Activated CD8-positive, alpha-beta T cell treated with anti-CD3 and anti-CD28 coated beads for 36 hours (primary cell): Measurements from ENCODE around the gene LCP2. TPM values are rescaled to one million over a fixed set of nuclear protein-coding genes. Genes with fewer than 3 reads are reported as not detected.

ENCODE experiments used
- ATAC-seq: fragments of 200-7000 bp; cut with Tn5 transposase; one replicate; pipeline ENCODE4 v1.10.0; 2021; ENCODE audit warnings: mild to moderate bottlenecking, moderate library complexity
- CTCF ChIA-PET: fragments of 350-600 bp; sonication (Branson Sonifier 250); formaldehyde crosslinking; loops from one replicate; lab custom pipeline; 2021; ENCODE audit warnings: antibody characterized with exemption; lab: Charles Lee
- POLR2A ChIA-PET: fragments of 350-600 bp; sonication (Branson Sonifier 250); formaldehyde crosslinking; loops from one replicate; lab custom pipeline; 2021; ENCODE audit warnings: antibody characterized with exemption; lab: Charles Lee
- DNase-seq: peaks from one replicate; pipeline ENCODE4 v3.0.0-alpha.2; 2020
- H3K27ac Mint-ChIP-seq: one replicate; pipeline ENCODE4 v1.8.0; 2021; ENCODE audit warnings: mild to moderate bottlenecking, mixed read lengths
- H3K27me3 Mint-ChIP-seq: one replicate; pipeline ENCODE4 v1.8.0; 2021; ENCODE audit warnings: mixed read lengths
- H3K36me3 Mint-ChIP-seq: one replicate; pipeline ENCODE4 v1.8.0; 2021; ENCODE audit warnings: low read depth, mixed read lengths
- H3K4me1 Mint-ChIP-seq: one replicate; pipeline ENCODE4 v1.8.0; 2021; ENCODE audit warnings: low read depth, mixed read lengths
- H3K4me3 Mint-ChIP-seq: one replicate; pipeline ENCODE4 v1.8.0; 2021; ENCODE audit warnings: mild to moderate bottlenecking, moderate library complexity, mixed read lengths
- H3K9me3 Mint-ChIP-seq: one replicate; pipeline ENCODE4 v1.8.0; 2021; ENCODE audit warnings: mixed read lengths
- intact Hi-C: fragments of 100-400 bp; cut with micrococcal nuclease; formaldehyde crosslinking; loops from one replicate; pipeline ENCODE4 v1.10.0; 2022
- total RNA-seq, 2 experiments: library from RNA; stranded (reverse); gene quantifications; one replicate each; pipeline ENCODE4 v1.2.3, GENCODE V29; 2021
- TF ChIP-seq, protein P1 (sequence below): fragments of 200-600 bp; IDR thresholded peaks from one replicate; pipeline ENCODE4 v1.8.0; 2022; ENCODE audit warnings: antibody characterized with exemption, mild to moderate bottlenecking

LCP2 gene
- total RNA-seq, 2 experiments from 2014 or later: 243 to 259 TPM

DNA sequence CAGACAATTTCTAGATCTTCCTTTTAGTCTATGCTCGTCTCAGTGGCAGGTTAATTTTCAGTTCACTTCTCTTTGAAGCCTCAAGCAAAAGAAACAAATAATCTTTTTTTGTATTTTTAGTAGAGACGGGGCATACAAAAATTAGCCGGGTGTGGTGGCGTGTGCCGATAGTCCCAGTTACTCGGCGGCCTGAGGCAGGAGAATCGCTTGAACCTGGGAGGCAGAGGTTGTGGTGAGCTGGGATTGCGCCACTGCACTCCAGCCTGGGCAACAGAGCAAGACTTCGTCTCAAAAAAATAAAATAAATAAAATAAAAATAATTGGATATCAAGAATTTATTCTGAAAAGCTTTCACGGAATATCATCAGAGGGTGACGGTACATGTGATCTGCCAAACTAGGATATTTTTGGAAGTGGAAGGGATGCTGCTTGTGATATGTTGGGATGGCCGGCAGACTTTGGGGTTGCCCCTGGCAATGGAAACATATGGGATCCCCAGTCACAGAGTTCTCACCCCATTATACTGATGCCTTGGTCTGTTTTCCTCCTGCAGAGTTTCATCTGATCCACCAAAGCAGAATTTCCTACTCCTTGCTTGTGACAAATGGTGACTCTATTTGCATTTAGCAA is 7.6 kb upstream of the LCP2 start:
- DNase-seq (no peak), ATAC-seq (no peak)
- intact Hi-C loops: no loop called here
- ChIA-PET CTCF (interaction anchor here (1.0 to 19.3 kb wide), 6 partner anchors 8 to 34 kb away, joined by 3 to 204 read pairs (median 10); partner anchors contain the start of gene LCP2), POLR2A (interaction anchor here (1.7 to 21.9 kb wide), 6 partner anchors 8 to 27 kb away, joined by 4 to 470 read pairs (median 8); no protein-coding TSS in a partner anchor)
- Mint-ChIP-seq H3K27me3 (no peaks in the 10 kb centered on the region), H3K4me3 (no peak overlapping the region), H3K36me3 (peaks cover 4% of the 10 kb centered on the region), H3K9me3 (no peaks in the 10 kb centered on the region), H3K27ac (no peak overlapping the region), H3K4me1 (peaks cover 82% of the 10 kb centered on the region)
- TF ChIP-seq, protein P1, sequence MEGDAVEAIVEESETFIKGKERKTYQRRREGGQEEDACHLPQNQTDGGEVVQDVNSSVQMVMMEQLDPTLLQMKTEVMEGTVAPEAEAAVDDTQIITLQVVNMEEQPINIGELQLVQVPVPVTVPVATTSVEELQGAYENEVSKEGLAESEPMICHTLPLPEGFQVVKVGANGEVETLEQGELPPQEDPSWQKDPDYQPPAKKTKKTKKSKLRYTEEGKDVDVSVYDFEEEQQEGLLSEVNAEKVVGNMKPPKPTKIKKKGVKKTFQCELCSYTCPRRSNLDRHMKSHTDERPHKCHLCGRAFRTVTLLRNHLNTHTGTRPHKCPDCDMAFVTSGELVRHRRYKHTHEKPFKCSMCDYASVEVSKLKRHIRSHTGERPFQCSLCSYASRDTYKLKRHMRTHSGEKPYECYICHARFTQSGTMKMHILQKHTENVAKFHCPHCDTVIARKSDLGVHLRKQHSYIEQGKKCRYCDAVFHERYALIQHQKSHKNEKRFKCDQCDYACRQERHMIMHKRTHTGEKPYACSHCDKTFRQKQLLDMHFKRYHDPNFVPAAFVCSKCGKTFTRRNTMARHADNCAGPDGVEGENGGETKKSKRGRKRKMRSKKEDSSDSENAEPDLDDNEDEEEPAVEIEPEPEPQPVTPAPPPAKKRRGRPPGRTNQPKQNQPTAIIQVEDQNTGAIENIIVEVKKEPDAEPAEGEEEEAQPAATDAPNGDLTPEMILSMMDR: no peak

DNA sequence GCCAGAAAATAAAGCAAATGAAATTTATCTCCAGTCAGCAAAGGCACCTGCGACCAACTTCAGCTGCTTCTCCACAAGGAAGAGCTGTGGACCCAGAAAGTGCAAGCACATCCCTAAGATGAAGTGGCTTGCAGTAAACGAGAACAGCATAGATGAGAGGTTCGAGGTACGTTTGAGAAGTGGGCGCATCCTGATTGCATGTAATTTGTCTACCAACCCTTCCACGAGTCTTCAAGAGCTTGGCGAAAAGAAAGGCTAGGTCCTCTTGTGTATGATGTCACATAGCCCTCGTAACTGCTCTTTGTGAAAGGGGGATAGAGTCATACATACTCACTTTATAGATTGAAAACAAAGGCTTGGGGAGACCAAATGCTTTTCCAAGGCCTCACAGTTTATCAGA is 6.0 kb upstream of the LCP2 start:
- H3K36me3 Mint-ChIP-seq: peaks cover 4% of the 10 kb centered on the region
- ATAC-seq (peak; percentile 29), DNase-seq (peak; percentile 49)
- no peaks in the 10 kb centered on the region for H3K9me3 Mint-ChIP-seq
- CTCF ChIA-PET: interaction anchor here (0.7 to 19.3 kb wide), 13 partner anchors 9 to 78 kb away, joined by 3 to 204 read pairs (median 5); no protein-coding TSS in a partner anchor
- peaks cover 82% of the 10 kb centered on the region for H3K4me1 Mint-ChIP-seq
- H3K27ac Mint-ChIP-seq: peak overlapping the region; percentile 98
- TF ChIP-seq, protein P1: no peak
- no peaks in the 10 kb centered on the region for H3K27me3 Mint-ChIP-seq
- H3K4me3 Mint-ChIP-seq: peak overlapping the region; percentile 80
- POLR2A ChIA-PET: interaction anchor here (0.8 to 21.9 kb wide), 10 partner anchors 9 to 50 kb away, joined by 3 to 470 read pairs (median 6); no protein-coding TSS in a partner anchor
- intact Hi-C loops: loop anchor here (2.0 kb wide), 1 partner anchor 27 kb away; no protein-coding TSS in a partner anchor

DNA sequence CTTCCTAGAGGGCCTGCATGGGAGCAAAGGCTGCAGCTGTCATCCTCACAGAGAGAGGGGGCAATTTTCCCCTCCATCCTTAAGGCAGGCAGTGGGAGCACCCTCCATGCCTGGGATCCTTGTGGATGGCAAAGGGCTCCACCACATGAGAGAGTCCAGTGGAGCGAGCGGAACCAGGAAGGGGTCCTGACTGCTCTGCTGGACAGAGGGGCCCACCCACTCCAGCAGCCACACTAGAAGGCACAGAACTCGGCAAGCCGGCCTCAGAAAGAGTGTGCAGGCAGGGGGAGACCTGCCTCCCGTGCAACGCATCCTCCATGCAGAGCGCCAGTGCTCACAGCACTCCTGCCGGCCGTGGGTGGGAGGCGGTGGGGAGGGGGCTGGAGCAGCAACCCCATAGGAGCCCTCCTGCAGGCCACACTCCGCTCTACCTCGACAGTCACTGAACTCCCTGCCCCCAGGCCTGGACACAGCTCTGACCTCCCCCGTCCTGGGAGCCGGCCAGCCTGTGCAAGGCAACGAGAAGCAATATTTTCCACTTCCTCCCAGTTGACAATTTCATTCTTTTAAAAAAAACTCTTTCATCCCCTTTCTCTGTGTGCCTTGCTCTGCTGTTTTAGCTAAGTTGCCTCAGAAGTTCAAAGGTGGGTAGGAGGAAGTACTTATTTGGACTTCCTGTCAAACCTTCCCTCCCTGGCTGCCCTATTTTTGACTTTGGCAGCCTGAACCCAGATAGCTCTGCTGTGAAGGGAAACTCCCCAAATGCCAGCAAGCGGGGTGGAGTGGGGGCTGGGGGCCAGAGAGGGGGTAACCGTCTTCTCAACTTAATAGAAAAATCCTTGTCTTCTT is 5.3 kb upstream of the LCP2 start:
- CTCF ChIA-PET: interaction anchor here (0.7 to 19.3 kb wide), 12 partner anchors 10 to 77 kb away, joined by 3 to 204 read pairs (median 6); no protein-coding TSS in a partner anchor

DNA sequence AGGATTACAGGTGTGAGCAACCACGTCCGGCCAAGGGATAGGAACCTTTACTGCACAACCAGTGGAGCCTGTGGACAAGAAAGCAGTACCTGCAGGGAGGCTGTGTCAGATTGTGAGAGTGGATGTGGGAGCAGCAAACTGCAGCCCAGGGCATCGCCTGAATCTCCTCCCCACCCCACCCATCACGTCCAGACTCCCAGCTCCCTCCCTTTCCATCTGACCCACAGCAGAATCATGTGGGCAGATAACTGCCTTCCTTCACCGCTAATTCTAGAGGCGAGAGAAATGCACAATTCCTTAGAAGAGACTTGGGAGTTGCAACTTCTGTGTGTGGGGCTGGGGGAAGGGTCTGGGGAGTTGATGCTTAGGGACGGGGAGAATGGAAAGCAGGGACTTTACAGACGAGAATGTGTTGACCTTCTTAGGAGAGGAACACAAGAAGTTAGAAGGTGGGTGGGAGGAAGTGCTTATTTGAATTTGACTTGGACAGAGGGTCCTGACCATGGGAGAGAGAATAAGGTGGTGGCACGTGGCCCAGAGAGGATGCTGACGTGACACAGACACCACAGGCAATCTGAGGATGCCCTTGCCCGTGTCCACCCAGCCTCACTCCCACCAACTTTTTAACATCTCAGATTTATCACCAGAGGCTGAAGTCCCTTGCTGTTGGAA is 4.5 kb upstream of the LCP2 start:
- peaks cover 6% of the 10 kb centered on the region for H3K36me3 Mint-ChIP-seq
- POLR2A ChIA-PET: interaction anchor here (0.9 to 21.9 kb wide), 10 partner anchors 10 to 33 kb away, joined by 3 to 470 read pairs (median 7); no protein-coding TSS in a partner anchor
- no peaks in the 10 kb centered on the region for H3K27me3 Mint-ChIP-seq
- CTCF ChIA-PET: interaction anchor here (1.3 to 19.3 kb wide), 7 partner anchors 11 to 37 kb away, joined by 4 to 204 read pairs (median 51); no protein-coding TSS in a partner anchor
- TF ChIP-seq, protein P1: no peak
- DNase-seq (peak; percentile 39), ATAC-seq (no peak)
- peak overlapping the region; percentile 80 for H3K4me3 Mint-ChIP-seq
- no peaks in the 10 kb centered on the region for H3K9me3 Mint-ChIP-seq
- H3K4me1 Mint-ChIP-seq: peaks cover 81% of the 10 kb centered on the region
- H3K27ac Mint-ChIP-seq: peak overlapping the region; percentile 98
- intact Hi-C loops: loop anchor here (2.0 kb wide), 1 partner anchor 29 kb away; no protein-coding TSS in a partner anchor

More for the DNA sequence above, 5.3 kb upstream of the LCP2 start:
- DNase-seq (peak; percentile 71), ATAC-seq (peak; percentile 87)
- TF ChIP-seq, protein P1: peak; percentile 21
- no peaks in the 10 kb centered on the region for H3K9me3 Mint-ChIP-seq
- POLR2A ChIA-PET: interaction anchor here (0.8 to 21.9 kb wide), 10 partner anchors 10 to 50 kb away, joined by 3 to 470 read pairs (median 5); no protein-coding TSS in a partner anchor
- peaks cover 4% of the 10 kb centered on the region for H3K36me3 Mint-ChIP-seq
- H3K4me3 Mint-ChIP-seq: peak overlapping the region; percentile 80
- intact Hi-C loops: loop anchor here (2.0 kb wide), 1 partner anchor 28 kb away; no protein-coding TSS in a partner anchor
- H3K27ac Mint-ChIP-seq: peak overlapping the region; percentile 98
- no peaks in the 10 kb centered on the region for H3K27me3 Mint-ChIP-seq
- peaks cover 86% of the 10 kb centered on the region for H3K4me1 Mint-ChIP-seq
